DOHH2 (cell line): ENCODE data around the gene BABAM2.

Experiments
- H3F3A ChIP-seq: fragments of 200-600 bp; sonication (generic), shearing (Covaris generic); 2 replicates; pipeline ENCODE4 v1.6.0; 2016; ENCODE audit warnings: antibody characterized with exemption, mild to moderate bottlenecking; ENCODE audit not compliant: control insufficient read depth, insufficient read depth
- H3K27ac ChIP-seq: fragments of 200-600 bp; sonication (generic); 2 replicates; pipeline ENCODE4 v1.5.1; 2014; ENCODE audit warnings: low read depth, mild to moderate bottlenecking, low read length, moderate library complexity
- H3K27me3 ChIP-seq: fragments of 200-600 bp; sonication (generic); 2 replicates; pipeline ENCODE4 v1.6.1; 2014; ENCODE audit warnings: mild to moderate bottlenecking, low read length, mixed read lengths; ENCODE audit not compliant: control insufficient read depth
- H3K36me3 ChIP-seq: fragments of 200-600 bp; sonication (generic); 2 replicates; pipeline ENCODE4 v1.6.1; 2014; ENCODE audit warnings: mild to moderate bottlenecking, low read length, moderate library complexity, mixed read lengths; ENCODE audit not compliant: control insufficient read depth
- H3K4me1 ChIP-seq: fragments of 200-600 bp; sonication (generic); 2 replicates; pipeline ENCODE4 v1.6.1; 2014; ENCODE audit warnings: mild to moderate bottlenecking, low read length, mixed read lengths; ENCODE audit not compliant: control insufficient read depth
- H3K4me2 ChIP-seq: fragments of 200-600 bp; sonication (generic); 2 replicates; pipeline ENCODE4 v1.6.0; 2014; ENCODE audit warnings: mild to moderate bottlenecking, low read length, moderate library complexity
- H3K4me3 ChIP-seq: fragments of 200-600 bp; sonication (generic); 2 replicates; pipeline ENCODE4 v1.5.1; 2014; ENCODE audit warnings: mild to moderate bottlenecking, low read length, mixed read lengths
- H3K79me2 ChIP-seq: fragments of 200-600 bp; sonication (generic); 2 replicates; pipeline ENCODE4 v1.6.1; 2014; ENCODE audit warnings: mild to moderate bottlenecking, low read length, mixed read lengths; ENCODE audit not compliant: control insufficient read depth
- H3K9me2 ChIP-seq: fragments of 200-600 bp; sonication (generic); replicated peaks from 2 replicates; pipeline ENCODE4 v1.6.1; 2014; ENCODE audit warnings: mild to moderate bottlenecking, low read length, mixed read lengths; ENCODE audit not compliant: control insufficient read depth
- H3K9me3 ChIP-seq: fragments of 200-600 bp; sonication (generic); 2 replicates; pipeline ENCODE4 v1.6.1; 2014; ENCODE audit warnings: antibody characterized with exemption, low read length, mixed read lengths; ENCODE audit not compliant: control insufficient read depth, insufficient read depth
- H4K20me1 ChIP-seq: fragments of 200-600 bp; sonication (generic); 2 replicates; pipeline ENCODE4 v1.6.0; 2014; ENCODE audit warnings: low read depth, mild to moderate bottlenecking, antibody characterized with exemption, low read length, moderate library complexity; ENCODE audit not compliant: control insufficient read depth, insufficient read depth
- CTCF ChIP-seq: fragments of 200-600 bp; sonication (generic); IDR thresholded peaks from one replicate; pipeline ENCODE4 v1.5.1; 2014; ENCODE audit warnings: antibody characterized with exemption, mild to moderate bottlenecking, low read depth, low read length; ENCODE audit not compliant: poor library complexity, severe bottlenecking
- EZH2phosphoT487 ChIP-seq: fragments of 200-600 bp; sonication (generic); IDR thresholded peaks from 2 replicates; pipeline ENCODE4 v1.6.1; 2017; ENCODE audit warnings: borderline replicate concordance, mild to moderate bottlenecking, antibody characterized with exemption, low read length, moderate library complexity, mixed read lengths

The BABAM2 gene

GRCh38 chr2:28360058-28360717, 469.7 kb downstream of the BABAM2 start:
- no peaks in the 10 kb centered on the region for H3F3A ChIP-seq
- H4K20me1 ChIP-seq = no peaks in the 10 kb centered on the region
- no peaks in the 10 kb centered on the region for H3K36me3 ChIP-seq
- H3K4me2 ChIP-seq = no peak overlapping the region
- no peaks in the 10 kb centered on the region for H3K9me2 ChIP-seq
- H3K27ac ChIP-seq = no peak overlapping the region
- H3K9me3 ChIP-seq = no peaks in the 10 kb centered on the region
- H3K4me1 ChIP-seq = no peaks in the 10 kb centered on the region; the same call in 1 of the 2 replicates
- TF ChIP-seq CTCF (no peak), EZH2phosphoT487 (no peak)
- H3K79me2 ChIP-seq = no peaks in the 10 kb centered on the region
- no peak overlapping the region for H3K4me3 ChIP-seq
- no peaks in the 10 kb centered on the region for H3K27me3 ChIP-seq

GRCh38 chr2:28360718-28361293, 470.3 kb downstream of the BABAM2 start:
- Histone ChIP-seq H4K20me1 (no peaks in the 10 kb centered on the region), H3K79me2 (no peaks in the 10 kb centered on the region), H3K9me2 (no peaks in the 10 kb centered on the region), H3K4me3 (no peak overlapping the region), H3K9me3 (no peaks in the 10 kb centered on the region), H3K27ac (no peak overlapping the region), H3F3A (no peaks in the 10 kb centered on the region), H3K4me2 (no peak overlapping the region), H3K36me3 (no peaks in the 10 kb centered on the region), H3K4me1 (no peaks in the 10 kb centered on the region; the same call in 1 of the 2 replicates), H3K27me3 (no peaks in the 10 kb centered on the region)
- TF ChIP-seq CTCF = no peak

GRCh38 chr2:28361991-28362710, 471.6 kb downstream of the BABAM2 start:
- H3K27ac ChIP-seq = no peak overlapping the region
- no peak overlapping the region for H3K4me3 ChIP-seq
- no peaks in the 10 kb centered on the region for H3K9me2 ChIP-seq
- no peaks in the 10 kb centered on the region for H3K27me3 ChIP-seq
- H3K9me3 ChIP-seq = no peaks in the 10 kb centered on the region
- TF ChIP-seq CTCF (no peak), EZH2phosphoT487 (no peak)
- no peaks in the 10 kb centered on the region for H3K79me2 ChIP-seq
- no peaks in the 10 kb centered on the region for H3K36me3 ChIP-seq
- no peaks in the 10 kb centered on the region for H3F3A ChIP-seq
- H4K20me1 ChIP-seq = no peaks in the 10 kb centered on the region
- H3K4me1 ChIP-seq = no peaks in the 10 kb centered on the region; the same call in 1 of the 2 replicates
- H3K4me2 ChIP-seq = no peak overlapping the region
